Endothelial cell of umbilical vein (primary cell): ENCODE data around the gene ZNF512. TPM values are rescaled to one million over a fixed set of nuclear protein-coding genes. Genes with fewer than 3 reads are reported as not detected.

ENCODE experiments used
- BruUV-seq: library from RNA; stranded (reverse); fragments of 400-500 nt; replicated peaks from 2 replicates; lab custom pipeline; 2021; lab: Mats Ljungman, UMichigan
- CTCF ChIA-PET: fragments of 300-600, 350-600 bp; sonication (Branson Sonifier 250); formaldehyde crosslinking; loops from one replicate; lab custom pipeline; 2021; ENCODE audit warnings: antibody characterized with exemption, inconsistent platforms; lab: Charles Lee
- POLR2A ChIA-PET: fragments of 300-600, 350-600 bp; sonication (Branson Sonifier 250); formaldehyde crosslinking; loops from one replicate; lab custom pipeline; 2021; ENCODE audit warnings: antibody characterized with exemption, inconsistent platforms; lab: Charles Lee
- DNase-seq: peaks from one replicate; pipeline ENCODE4 v3.0.0-alpha.2; 2011; ENCODE audit warnings: low read depth, low spot score
- FAIRE-seq: peaks from 2 replicates; lab custom pipeline; 2011; peaks lifted over from hg19 to GRCh38; lab: Jason Lieb, UNC
- H2AFZ ChIP-seq: 2 replicates; pipeline ENCODE4 v1.6.0; 2012; ENCODE audit warnings: low read depth, low read length, control low read depth, inconsistent platforms
- H3K27ac ChIP-seq: 2 replicates; pipeline ENCODE4 v1.5.1; 2011; ENCODE audit warnings: low read depth, mild to moderate bottlenecking, control low read depth, low read length, moderate library complexity; ENCODE audit not compliant: insufficient read depth
- H3K27me3 ChIP-seq, 2 experiments: 2 replicates each; pipeline versions ENCODE4 v1.6.0 to v1.6.1; 2011; ENCODE audit warnings: low read length in 2 of 2, mixed read lengths in 1 of 2; ENCODE audit not compliant: control insufficient read depth in 2 of 2, insufficient read depth in 2 of 2
- H3K36me3 ChIP-seq, 2 experiments: 2 replicates in 1 of 2; 3 replicates in 1 of 2; pipeline ENCODE4 v1.5.1; 2011; ENCODE audit warnings: low read length in 2 of 2, mild to moderate bottlenecking in 1 of 2, moderate library complexity in 1 of 2; ENCODE audit not compliant: control insufficient read depth in 2 of 2, insufficient read depth in 2 of 2; ENCODE audit errors: extremely low read depth in 1 of 2
- H3K4me1 ChIP-seq: 3 replicates; pipeline ENCODE4 v1.5.1; 2011; ENCODE audit warnings: mild to moderate bottlenecking, low read length; ENCODE audit not compliant: control insufficient read depth, insufficient read depth; ENCODE audit errors: extremely low read depth
- H3K4me2 ChIP-seq: 2 replicates; pipeline ENCODE4 v1.6.1; 2011; ENCODE audit warnings: low read length, control low read depth, mixed read lengths; ENCODE audit not compliant: insufficient read depth
- H3K4me3 ChIP-seq, 3 experiments: fragments of 200-600 bp in 1 of 3; sonication (generic), shearing (Covaris generic) in 1 of 3; replicated peaks in 1 of 3; 2 replicates each; pipeline ENCODE4 v1.5.1; 2011 to 2016; ENCODE audit warnings: control low read depth in 3 of 3, low read length in 3 of 3, mild to moderate bottlenecking in 2 of 3, inconsistent platforms in 1 of 3, low read depth in 1 of 3, moderate library complexity in 1 of 3; ENCODE audit not compliant: insufficient read depth in 1 of 3
- H3K79me2 ChIP-seq: 2 replicates; pipeline ENCODE4 v1.6.0; 2012; ENCODE audit warnings: low read length, inconsistent platforms; ENCODE audit not compliant: control insufficient read depth, insufficient read depth
- H3K9ac ChIP-seq: replicated peaks from 2 replicates; pipeline ENCODE3; 2011; ENCODE audit warnings: low read length, control low read depth; ENCODE audit not compliant: insufficient read depth; ENCODE audit errors: extremely low read depth
- H3K9me1 ChIP-seq: replicated peaks from 3 replicates; pipeline ENCODE4 v1.6.0; 2011; ENCODE audit warnings: mild to moderate bottlenecking, low read length; ENCODE audit not compliant: control insufficient read depth, insufficient read depth; ENCODE audit errors: extremely low read depth
- H3K9me3 ChIP-seq: replicated peaks from 2 replicates; pipeline ENCODE4 v1.5.1; 2012; ENCODE audit warnings: low read length, inconsistent platforms; ENCODE audit not compliant: control insufficient read depth, insufficient read depth
- H4K20me1 ChIP-seq: replicated peaks from 2 replicates; pipeline ENCODE3; 2011; ENCODE audit warnings: mild to moderate bottlenecking, low read length; ENCODE audit not compliant: control insufficient read depth, insufficient read depth; ENCODE audit errors: extremely low read depth
- EZH2 ChIP-seq: IDR thresholded peaks from 2 replicates; pipeline ENCODE4 v1.6.1; 2012; ENCODE audit warnings: borderline replicate concordance, low read depth, mild to moderate bottlenecking, moderate library complexity, low read length, inconsistent platforms; ENCODE audit not compliant: severe bottlenecking
- FOS ChIP-seq: IDR thresholded peaks from 2 replicates; pipeline ENCODE4 v1.6.1; 2011; ENCODE audit warnings: mild to moderate bottlenecking, low read length, moderate library complexity, borderline replicate concordance; ENCODE audit not compliant: insufficient read depth
- GATA2 ChIP-seq: IDR thresholded peaks from 2 replicates; pipeline ENCODE4 v1.7.0; 2011; ENCODE audit warnings: low read depth, mild to moderate bottlenecking, moderate library complexity, mixed read lengths, low read length; ENCODE audit not compliant: insufficient read length, insufficient read depth
- JUN ChIP-seq: IDR thresholded peaks from 2 replicates; pipeline ENCODE4 v1.6.1; 2011; ENCODE audit warnings: borderline replicate concordance, low read depth; ENCODE audit not compliant: insufficient read length, insufficient read depth
- MYC ChIP-seq: IDR thresholded peaks from one replicate; pipeline ENCODE4 v1.6.1; 2011; ENCODE audit warnings: mild to moderate bottlenecking, low read depth, low read length
- POLR2A ChIP-seq: IDR thresholded peaks from 2 replicates; pipeline ENCODE4 v1.6.1; 2012; ENCODE audit warnings: low read depth, mild to moderate bottlenecking, control low read depth, low read length
- POLR2AphosphoS5 ChIP-seq: IDR thresholded peaks from 2 replicates; pipeline ENCODE4 v1.6.1; 2012; ENCODE audit warnings: low read depth, mild to moderate bottlenecking, control low read depth, low read length, moderate library complexity; ENCODE audit not compliant: insufficient read depth
- dilution Hi-C: fragments of 300-500 bp; cut with MboI; formaldehyde crosslinking; loops from one replicate; pipeline ENCODE4 v1.15.0; 2019; ENCODE audit warnings: low sequenced_read_pairs; ENCODE audit not compliant: extremely low pct_ligation_motif_present
- intact Hi-C: fragments of 100-400 bp; cut with micrococcal nuclease; formaldehyde crosslinking; loops from one replicate; pipeline ENCODE4 v1.10.0; 2022
- polyA plus RNA-seq, 4 experiments: library from polyadenylated mRNA; depleted of rRNA in 3 of 4; stranded (reverse) in 3 of 4; unstranded in 1 of 4; fragments of >200 nt; gene quantifications; 2 replicates each; pipeline versions ENCODE4 v1.2.1 to v1.2.3, GENCODE V29; 2011 to 2012; ENCODE audit warnings: missing spikeins in 1 of 4
- total RNA-seq: library from RNA; stranded (reverse); gene quantifications from 2 replicates; pipeline ENCODE4 v1.2.3, GENCODE V29; 2021
- TF ChIP-seq, protein P1 (sequence below): IDR thresholded peaks from 2 replicates; pipeline ENCODE4 v1.6.1; 2011; ENCODE audit not compliant: insufficient read depth, insufficient read length
- TF ChIP-seq, protein P2 (sequence below), 2 donors: IDR thresholded peaks; 1 replicate in 1 of 2; 2 replicates in 1 of 2; pipeline ENCODE4 v1.5.1; 2011; ENCODE audit warnings: low read length in 2 of 2, mild to moderate bottlenecking in 2 of 2, moderate library complexity in 2 of 2, control low read depth in 1 of 2, inconsistent platforms in 1 of 2, low read depth in 1 of 2; ENCODE audit not compliant: insufficient read depth in 1 of 2; ENCODE audit errors: extremely low read depth in 1 of 2

The ZNF512 gene
- total and polyA plus RNA-seq, 2 donors (not counting 3 experiments of a cell fraction or from before 2014, with no cell fraction given) = 17.8 to 37.0 TPM

- Histone ChIP-seq H3K27ac (no peak overlapping the region), H3K4me3 (no peak overlapping the region), H2AFZ (no peak overlapping the region), H3K4me1 (peaks cover 24% of the 10 kb centered on the region), H3K27me3 (no peaks in the 10 kb centered on the region), H3K4me2 (no peak overlapping the region), H3K36me3 (no peaks in the 10 kb centered on the region), H3K9me3 (no peaks in the 10 kb centered on the region), H3K9ac (no peak overlapping the region), H3K79me2 (peaks cover 36% of the 10 kb centered on the region), H4K20me1 (peaks cover 3% of the 10 kb centered on the region), H3K9me1 (no peaks in the 10 kb centered on the region)
- dilution Hi-C loops (loop anchor here (25.0 kb wide), 1 partner anchor 119 kb away; no protein-coding TSS in a partner anchor), intact Hi-C loops (loop anchor here (5.0 kb wide), 2 partner anchors 154 to 174 kb away; partner anchors contain the start of genes NRBP1 and PPM1G)
- POLR2A ChIA-PET = interaction anchor here (0.7 kb wide), 1 partner anchor 22 kb away, joined by 3 read pairs; no protein-coding TSS in a partner anchor
- FAIRE-seq = no peak
- no peak for TF ChIP-seq JUN
- no peak for TF ChIP-seq MYC
- TF ChIP-seq POLR2A = no peak
- CTCF ChIA-PET = no interaction called here
- DNase-seq = no peak
- no TSS peak for BruUV-seq
These were observed 1.3 kb upstream of the ZNF512 start for GRCh38 chr2:27581417-27582128.

GRCh38 chr2:27582129-27582694, 630 bp upstream of the ZNF512 start:
- FAIRE-seq (no peak), DNase-seq (no peak)
- TSS peak; percentile 64 for BruUV-seq
- Histone ChIP-seq H3K9me3 (no peaks in the 10 kb centered on the region), H4K20me1 (peaks cover 3% of the 10 kb centered on the region), H3K9ac (peak overlapping the region; percentile 52), H3K27ac (peak overlapping the region; percentile 77), H3K79me2 (peaks cover 42% of the 10 kb centered on the region), H3K9me1 (no peaks in the 10 kb centered on the region), H3K36me3 (no peaks in the 10 kb centered on the region), H2AFZ (peak overlapping the region; percentile 88), H3K4me3 (peak overlapping the region in 2 of 3 experiments; percentile 51 to 98), H3K4me2 (peak overlapping the region; percentile 52), H3K27me3 (no peaks in the 10 kb centered on the region), H3K4me1 (peaks cover 24% of the 10 kb centered on the region)
- TF ChIP-seq JUN (no peak), POLR2A (no peak), POLR2AphosphoS5 (no peak), FOS (no peak), GATA2 (no peak), MYC (no peak), EZH2 (no peak)
- TF ChIP-seq, protein P1, sequence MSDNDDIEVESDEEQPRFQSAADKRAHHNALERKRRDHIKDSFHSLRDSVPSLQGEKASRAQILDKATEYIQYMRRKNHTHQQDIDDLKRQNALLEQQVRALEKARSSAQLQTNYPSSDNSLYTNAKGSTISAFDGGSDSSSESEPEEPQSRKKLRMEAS = no peak
- TF ChIP-seq, protein P2, sequence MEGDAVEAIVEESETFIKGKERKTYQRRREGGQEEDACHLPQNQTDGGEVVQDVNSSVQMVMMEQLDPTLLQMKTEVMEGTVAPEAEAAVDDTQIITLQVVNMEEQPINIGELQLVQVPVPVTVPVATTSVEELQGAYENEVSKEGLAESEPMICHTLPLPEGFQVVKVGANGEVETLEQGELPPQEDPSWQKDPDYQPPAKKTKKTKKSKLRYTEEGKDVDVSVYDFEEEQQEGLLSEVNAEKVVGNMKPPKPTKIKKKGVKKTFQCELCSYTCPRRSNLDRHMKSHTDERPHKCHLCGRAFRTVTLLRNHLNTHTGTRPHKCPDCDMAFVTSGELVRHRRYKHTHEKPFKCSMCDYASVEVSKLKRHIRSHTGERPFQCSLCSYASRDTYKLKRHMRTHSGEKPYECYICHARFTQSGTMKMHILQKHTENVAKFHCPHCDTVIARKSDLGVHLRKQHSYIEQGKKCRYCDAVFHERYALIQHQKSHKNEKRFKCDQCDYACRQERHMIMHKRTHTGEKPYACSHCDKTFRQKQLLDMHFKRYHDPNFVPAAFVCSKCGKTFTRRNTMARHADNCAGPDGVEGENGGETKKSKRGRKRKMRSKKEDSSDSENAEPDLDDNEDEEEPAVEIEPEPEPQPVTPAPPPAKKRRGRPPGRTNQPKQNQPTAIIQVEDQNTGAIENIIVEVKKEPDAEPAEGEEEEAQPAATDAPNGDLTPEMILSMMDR (IDR thresholded peaks at IDR 0.05; ENCODE audit: extremely low read depth in 1 of 2, insufficient read depth in 1 of 2, low read depth in 1 of 2, low read length in 2 of 2) = no peak
- intact Hi-C loops = loop anchor here (5.0 kb wide), 2 partner anchors 155 to 175 kb away; partner anchors contain the start of genes NRBP1 and PPM1G
- ChIA-PET POLR2A (no interaction called here), CTCF (no interaction called here)
- dilution Hi-C loops = loop anchor here (25.0 kb wide), 1 partner anchor 120 kb away; no protein-coding TSS in a partner anchor
